Body of pancreas (tissue), 4 donors: ENCODE results near the gene SCFD2. TPM values are rescaled to one million over a fixed set of nuclear protein-coding genes. Genes with fewer than 3 reads are reported as not detected.

Source experiments
- ATAC-seq: fragments of 150-250 bp; one replicate; pipeline ENCODE4 v1.9.1; 2016
- DNase-seq, 4 donors: peaks; one replicate each; pipeline ENCODE4 v3.0.0-alpha.2; 2019
- H3K27ac ChIP-seq, 4 donors: fragments of 200-600 bp; sonication (generic); 1 replicate in 3 of 4; 2 replicates in 1 of 4; pipeline versions ENCODE4 v1.5.1 to v1.6.1; 2016 to 2019; ENCODE audit warnings: mild to moderate bottlenecking in 1 of 4, mixed read lengths in 1 of 4, moderate library complexity in 1 of 4
- H3K27me3 ChIP-seq, 2 donors: fragments of 200-600 bp; sonication (generic); one replicate each; pipeline ENCODE4 v1.6.0; 2016; ENCODE audit warnings: mild to moderate bottlenecking in 1 of 2
- H3K36me3 ChIP-seq, 2 donors: fragments of 200-600 bp; sonication (generic); replicated peaks in 1 of 2; 2 replicates each; pipeline ENCODE4 v1.5.1; 2016; ENCODE audit warnings: low read depth in 2 of 2; ENCODE audit not compliant: insufficient read depth in 1 of 2
- H3K4me1 ChIP-seq: fragments of 200-600 bp; sonication (generic); one replicate; pipeline ENCODE4 v1.6.0; 2016
- H3K4me3 ChIP-seq, 2 donors: fragments of 200-600 bp; sonication (generic); 1 replicate in 1 of 2; 2 replicates in 1 of 2; pipeline ENCODE4 v1.5.1; 2016 to 2019
- H3K9me3 ChIP-seq, 3 donors: fragments of 200-600 bp; sonication (generic); 1 replicate in 2 of 3; 2 replicates in 1 of 3; pipeline ENCODE4 v1.5.1; 2016
- POLR2A ChIP-seq, 3 donors: fragments of 450-650 bp; IDR thresholded peaks; one replicate each; pipeline ENCODE4 v1.6.1; 2016; ENCODE audit warnings: antibody characterized with exemption in 3 of 3, mild to moderate bottlenecking in 2 of 3
- WGBS, 2 donors: methylation state at CpG; one replicate each; pipeline ENCODE4 v1.1.5; 2017; 5-methylcytosine and 5-hydroxymethylcytosine counted together
- intact Hi-C: fragments of 100-400 bp; cut with DNase I; formaldehyde crosslinking; loops from one replicate; pipeline ENCODE4 v1.15.1; 2023
- total RNA-seq, 2 donors: library from RNA; depleted of rRNA; stranded (reverse); fragments of >200 nt; gene quantifications; one replicate each; pipeline ENCODE4 v1.1.0, GENCODE V29; 2016
- TF ChIP-seq, protein P1 (sequence below), 7 experiments: fragments of 450-650 bp in 4 of 7; fragments of 200-600 bp in 3 of 7; sonication (generic) in 3 of 7; IDR thresholded peaks; one replicate each; pipeline ENCODE4 v1.5.1; 2016 to 2019; ENCODE audit warnings: antibody characterized with exemption in 7 of 7

The SCFD2 gene
- total RNA-seq, 2 donors from 2014 or later = 17.9 to 53.7 TPM

- intact Hi-C loops = no loop called here
- no peak for ATAC-seq
- TF ChIP-seq, protein P1, sequence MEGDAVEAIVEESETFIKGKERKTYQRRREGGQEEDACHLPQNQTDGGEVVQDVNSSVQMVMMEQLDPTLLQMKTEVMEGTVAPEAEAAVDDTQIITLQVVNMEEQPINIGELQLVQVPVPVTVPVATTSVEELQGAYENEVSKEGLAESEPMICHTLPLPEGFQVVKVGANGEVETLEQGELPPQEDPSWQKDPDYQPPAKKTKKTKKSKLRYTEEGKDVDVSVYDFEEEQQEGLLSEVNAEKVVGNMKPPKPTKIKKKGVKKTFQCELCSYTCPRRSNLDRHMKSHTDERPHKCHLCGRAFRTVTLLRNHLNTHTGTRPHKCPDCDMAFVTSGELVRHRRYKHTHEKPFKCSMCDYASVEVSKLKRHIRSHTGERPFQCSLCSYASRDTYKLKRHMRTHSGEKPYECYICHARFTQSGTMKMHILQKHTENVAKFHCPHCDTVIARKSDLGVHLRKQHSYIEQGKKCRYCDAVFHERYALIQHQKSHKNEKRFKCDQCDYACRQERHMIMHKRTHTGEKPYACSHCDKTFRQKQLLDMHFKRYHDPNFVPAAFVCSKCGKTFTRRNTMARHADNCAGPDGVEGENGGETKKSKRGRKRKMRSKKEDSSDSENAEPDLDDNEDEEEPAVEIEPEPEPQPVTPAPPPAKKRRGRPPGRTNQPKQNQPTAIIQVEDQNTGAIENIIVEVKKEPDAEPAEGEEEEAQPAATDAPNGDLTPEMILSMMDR (IDR thresholded peaks at IDR 0.05) = no peak
- TF ChIP-seq POLR2A (IDR thresholded peaks at IDR 0.05) = no peak
Observed at GRCh38 chr4:53355930-53356521, 9.8 kb downstream of the SCFD2 start.

DNA sequence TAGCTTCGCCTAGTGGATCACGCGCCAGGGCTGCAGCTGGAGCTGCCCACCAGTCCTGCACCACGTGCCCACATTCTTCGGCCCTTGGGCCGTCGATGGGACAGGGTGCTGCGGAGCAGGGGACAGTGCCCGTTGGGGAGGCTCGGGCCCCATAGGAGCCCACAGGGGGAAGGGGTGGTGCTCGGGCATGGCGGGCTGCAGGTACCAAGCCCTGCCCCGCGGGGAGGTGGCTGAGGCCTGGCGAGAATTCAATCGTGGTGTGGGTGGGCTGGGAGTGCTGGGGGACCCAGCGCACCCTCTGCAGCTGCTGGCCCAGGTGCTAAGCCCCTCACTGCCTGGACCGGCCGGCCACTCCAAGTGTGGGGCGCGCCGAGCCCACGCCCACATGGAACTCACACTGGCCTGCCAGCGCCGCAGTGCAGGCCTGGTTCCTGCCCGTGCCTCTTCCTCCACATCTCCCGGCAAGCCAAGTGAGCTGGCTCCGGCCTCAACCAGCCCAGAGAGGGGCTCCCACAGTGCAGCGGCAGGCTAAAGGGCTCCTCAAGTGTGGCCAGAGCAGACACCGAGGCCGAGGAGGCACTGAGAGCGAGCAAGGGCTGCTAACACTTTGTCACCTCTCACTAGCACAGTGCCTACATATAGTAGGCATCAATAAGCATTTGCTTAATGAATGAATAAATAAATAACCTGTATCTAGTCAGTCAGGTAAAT, 11.7 kb downstream of the SCFD2 start:
- no peak for DNase-seq
- Histone ChIP-seq H3K4me1 (no peaks in the 10 kb centered on the region), H3K27ac (no peak overlapping the region), H3K9me3 (no peaks in the 10 kb centered on the region), H3K27me3 (no peaks in the 10 kb centered on the region), H3K4me3 (no peak overlapping the region), H3K36me3 (no peaks in the 10 kb centered on the region)
- intact Hi-C loops = no loop called here
- no peak for ATAC-seq
- no peak for TF ChIP-seq POLR2A (IDR thresholded peaks at IDR 0.05)
- TF ChIP-seq, protein P1 (IDR thresholded peaks at IDR 0.05) = no peak
- WGBS, 2 donors = 93 to 96% methylated on average over 26 to 31 of the region's 32 CpGs

More at GRCh38 chr4:53355930-53356521, 9.8 kb downstream of the SCFD2 start:
- no peaks in the 10 kb centered on the region for H3K9me3 ChIP-seq
- H3K4me1 ChIP-seq = no peaks in the 10 kb centered on the region
- no peaks in the 10 kb centered on the region for H3K36me3 ChIP-seq
- H3K27ac ChIP-seq = no peak overlapping the region
- no peaks in the 10 kb centered on the region for H3K27me3 ChIP-seq
- H3K4me3 ChIP-seq = no peak overlapping the region
- no peak for DNase-seq

- Histone ChIP-seq H3K27me3 (no peaks in the 10 kb centered on the region), H3K9me3 (no peaks in the 10 kb centered on the region), H3K27ac (no peak overlapping the region), H3K36me3 (no peaks in the 10 kb centered on the region), H3K4me1 (no peaks in the 10 kb centered on the region), H3K4me3 (no peak overlapping the region)
- DNase-seq (no peak), ATAC-seq (no peak)
- WGBS, 2 donors = 78 to 82% methylated on average over 4 of the region's 4 CpGs
- intact Hi-C loops = no loop called here
- no peak for TF ChIP-seq POLR2A (IDR thresholded peaks at IDR 0.05)
- TF ChIP-seq, protein P1 (IDR thresholded peaks at IDR 0.05) = no peak
Observed at GRCh38 chr4:53349091-53349491, 16.8 kb downstream of the SCFD2 start.

DNA sequence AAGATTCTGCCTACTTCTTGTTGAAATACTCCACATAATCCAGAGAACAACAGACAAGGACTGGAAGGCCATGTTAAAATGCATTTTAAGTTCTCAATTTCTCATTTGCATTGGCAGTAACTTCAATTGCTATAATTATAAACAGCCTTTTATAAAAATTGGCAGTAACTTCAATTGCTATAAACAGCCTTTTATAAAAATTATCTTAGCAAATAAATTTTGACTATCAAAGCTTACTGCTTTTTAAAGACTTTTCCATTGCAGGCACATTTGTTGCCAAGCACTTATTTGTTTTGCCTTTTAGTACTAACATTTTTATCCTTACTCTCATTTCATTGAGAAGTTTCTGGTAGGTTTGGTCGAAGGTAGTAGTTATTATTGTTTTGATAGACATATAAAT, 17.8 kb downstream of the SCFD2 start:
- H3K36me3 ChIP-seq = no peaks in the 10 kb centered on the region
- H3K27ac ChIP-seq = no peak overlapping the region
- no peak for DNase-seq
- ATAC-seq = no peak
- H3K9me3 ChIP-seq = no peaks in the 10 kb centered on the region
- no peaks in the 10 kb centered on the region for H3K27me3 ChIP-seq
- intact Hi-C loops = no loop called here
- no peak overlapping the region for H3K4me3 ChIP-seq
- 31 to 39% methylated on average over 1 of the region's 1 CpG for WGBS, 2 donors
- no peaks in the 10 kb centered on the region for H3K4me1 ChIP-seq
- TF ChIP-seq, protein P1 (IDR thresholded peaks at IDR 0.05) = no peak
- no peak for TF ChIP-seq POLR2A (IDR thresholded peaks at IDR 0.05)
